ENCODE data around the gene TCOF1. TPM values are rescaled to one million over a fixed set of nuclear protein-coding genes. Genes with fewer than 3 reads are reported as not detected.
A peak's percentile ranks its signal among the peaks of the same experiment; 100 is the strongest.

Gene TCOF1, protein sequence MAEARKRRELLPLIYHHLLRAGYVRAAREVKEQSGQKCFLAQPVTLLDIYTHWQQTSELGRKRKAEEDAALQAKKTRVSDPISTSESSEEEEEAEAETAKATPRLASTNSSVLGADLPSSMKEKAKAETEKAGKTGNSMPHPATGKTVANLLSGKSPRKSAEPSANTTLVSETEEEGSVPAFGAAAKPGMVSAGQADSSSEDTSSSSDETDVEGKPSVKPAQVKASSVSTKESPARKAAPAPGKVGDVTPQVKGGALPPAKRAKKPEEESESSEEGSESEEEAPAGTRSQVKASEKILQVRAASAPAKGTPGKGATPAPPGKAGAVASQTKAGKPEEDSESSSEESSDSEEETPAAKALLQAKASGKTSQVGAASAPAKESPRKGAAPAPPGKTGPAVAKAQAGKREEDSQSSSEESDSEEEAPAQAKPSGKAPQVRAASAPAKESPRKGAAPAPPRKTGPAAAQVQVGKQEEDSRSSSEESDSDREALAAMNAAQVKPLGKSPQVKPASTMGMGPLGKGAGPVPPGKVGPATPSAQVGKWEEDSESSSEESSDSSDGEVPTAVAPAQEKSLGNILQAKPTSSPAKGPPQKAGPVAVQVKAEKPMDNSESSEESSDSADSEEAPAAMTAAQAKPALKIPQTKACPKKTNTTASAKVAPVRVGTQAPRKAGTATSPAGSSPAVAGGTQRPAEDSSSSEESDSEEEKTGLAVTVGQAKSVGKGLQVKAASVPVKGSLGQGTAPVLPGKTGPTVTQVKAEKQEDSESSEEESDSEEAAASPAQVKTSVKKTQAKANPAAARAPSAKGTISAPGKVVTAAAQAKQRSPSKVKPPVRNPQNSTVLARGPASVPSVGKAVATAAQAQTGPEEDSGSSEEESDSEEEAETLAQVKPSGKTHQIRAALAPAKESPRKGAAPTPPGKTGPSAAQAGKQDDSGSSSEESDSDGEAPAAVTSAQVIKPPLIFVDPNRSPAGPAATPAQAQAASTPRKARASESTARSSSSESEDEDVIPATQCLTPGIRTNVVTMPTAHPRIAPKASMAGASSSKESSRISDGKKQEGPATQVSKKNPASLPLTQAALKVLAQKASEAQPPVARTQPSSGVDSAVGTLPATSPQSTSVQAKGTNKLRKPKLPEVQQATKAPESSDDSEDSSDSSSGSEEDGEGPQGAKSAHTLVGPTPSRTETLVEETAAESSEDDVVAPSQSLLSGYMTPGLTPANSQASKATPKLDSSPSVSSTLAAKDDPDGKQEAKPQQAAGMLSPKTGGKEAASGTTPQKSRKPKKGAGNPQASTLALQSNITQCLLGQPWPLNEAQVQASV (N-terminal part only)
- 51.0 TPM for polyA plus RNA-seq (2013, experiment 1 of 2)
- polyA plus RNA-seq (2013, experiment 2 of 2) = 46.5 TPM

DNA sequence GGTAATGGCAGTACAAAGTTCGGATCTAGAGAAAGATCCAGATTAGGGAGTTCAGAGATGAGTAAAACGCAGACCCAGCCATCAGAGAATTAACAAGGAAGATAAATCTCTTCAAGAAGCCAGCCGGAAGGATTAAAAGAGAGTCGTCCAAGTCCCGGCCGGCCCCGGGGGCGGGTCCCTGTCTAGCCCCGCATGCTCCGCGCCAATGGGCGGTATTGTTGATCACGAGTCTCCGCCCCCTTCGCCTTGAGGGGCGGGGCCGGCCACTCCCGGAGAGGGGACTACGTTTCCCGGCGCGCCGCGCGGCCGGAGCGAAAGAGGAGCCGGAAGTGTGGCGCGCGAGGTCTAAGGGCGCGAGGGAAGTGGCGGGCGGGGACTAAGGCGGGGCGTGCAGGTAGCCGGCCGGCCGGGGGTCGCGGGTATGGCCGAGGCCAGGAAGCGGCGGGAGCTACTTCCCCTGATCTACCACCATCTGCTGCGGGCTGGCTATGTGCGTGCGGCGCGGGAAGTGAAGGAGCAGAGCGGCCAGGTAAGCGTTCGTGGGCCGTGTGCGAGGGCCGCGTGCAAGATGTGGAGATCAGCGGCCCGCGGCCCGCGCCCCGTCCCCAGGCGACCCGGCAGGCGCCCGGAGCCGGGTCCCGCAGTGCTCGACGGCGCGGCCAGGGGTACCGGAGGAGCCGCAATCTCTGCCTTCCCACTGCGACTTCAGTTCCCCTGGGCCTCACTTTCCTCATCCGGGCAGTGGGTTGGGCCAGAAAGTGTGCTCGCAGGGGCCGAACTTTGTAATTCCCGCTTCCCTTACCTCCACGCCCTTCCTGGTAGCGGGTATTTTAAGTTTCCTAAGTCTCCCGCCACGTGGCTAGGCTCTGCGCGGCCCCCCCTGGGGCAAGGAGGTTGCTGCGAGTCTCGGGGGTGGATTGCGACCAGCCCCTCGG is at the start of gene TCOF1:
Gene TCOF1, plus strand, starts transcription at position 372 of the 935 bp plus-strand sequence. Its CDS starts 50 bp downstream, at position 422.
- H3K9me3 ChIP-seq (ENCODE audit: control insufficient read depth, low read length) = no peaks in the 10 kb centered on the region
- H3K4me1 ChIP-seq (ENCODE audit: control insufficient read depth, insufficient read depth, low read length, poor library complexity, severe bottlenecking) = peaks cover 11% of the 10 kb centered on the region
- peaks cover 37% of the 10 kb centered on the region for H3K36me3 ChIP-seq (ENCODE audit: control insufficient read depth, insufficient read depth, low read length)
- H3K4me3 ChIP-seq (ENCODE audit: extremely low read depth, insufficient read depth, low read length, poor library complexity, severe bottlenecking) = peak within 1 kb of the TSS; percentile 82
- H3K27ac ChIP-seq (ENCODE audit: low read depth, low read length, severe bottlenecking) = peak within 1 kb of the TSS; percentile 62
- 1% methylated on average over 44 to 73 of the region's 90 CpGs for WGBS, 2 experiments (ENCODE audit: insufficient coverage in 2 of 2)

DNA sequence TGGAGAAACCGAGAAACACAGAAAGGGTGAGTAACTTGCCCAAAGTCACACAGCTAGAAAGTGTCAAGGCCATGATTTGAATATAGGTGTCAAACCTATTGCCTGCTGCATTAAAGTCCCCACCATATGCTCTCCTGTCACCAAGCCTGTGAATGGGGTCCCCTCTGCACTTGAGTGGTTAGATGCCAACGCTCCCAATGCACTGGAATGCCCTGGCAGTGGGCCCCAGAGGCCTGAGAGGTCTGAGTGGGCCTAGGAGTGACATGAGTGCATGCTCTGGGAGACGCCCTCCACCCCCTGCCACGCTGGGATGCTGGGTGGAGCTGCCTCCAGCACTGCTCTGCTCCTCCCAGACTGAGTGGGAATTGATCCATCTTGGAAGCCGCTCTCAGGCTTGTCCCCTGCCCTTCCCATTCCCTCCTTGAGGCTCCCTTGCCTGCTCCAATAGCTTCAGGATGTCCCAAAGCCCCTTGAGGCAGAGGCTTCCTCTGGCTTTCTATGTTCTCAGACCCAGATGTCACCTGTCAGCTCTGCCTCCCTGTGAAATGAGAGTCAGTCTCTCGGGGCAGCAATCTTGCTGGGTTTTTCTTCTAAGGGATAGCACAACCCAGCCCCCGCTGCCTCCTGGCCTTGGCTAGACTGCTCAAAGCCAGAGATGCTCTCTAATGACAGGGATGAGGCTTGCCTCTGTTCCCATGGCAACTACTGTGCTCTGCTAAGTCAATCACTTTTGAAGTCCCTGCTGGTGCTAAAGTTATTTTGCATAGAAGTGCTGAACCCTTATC is 48.2 kb upstream of the TCOF1 start:
- peak overlapping the region; percentile 16 for H3K27ac ChIP-seq (ENCODE audit: low read depth, low read length, severe bottlenecking)
- 58 to 69% methylated on average over 5 of the region's 7 CpGs for WGBS, 2 experiments (ENCODE audit: insufficient coverage in 2 of 2)
- no peak overlapping the region for H3K4me3 ChIP-seq (ENCODE audit: extremely low read depth, insufficient read depth, low read length, poor library complexity, severe bottlenecking)

DNA sequence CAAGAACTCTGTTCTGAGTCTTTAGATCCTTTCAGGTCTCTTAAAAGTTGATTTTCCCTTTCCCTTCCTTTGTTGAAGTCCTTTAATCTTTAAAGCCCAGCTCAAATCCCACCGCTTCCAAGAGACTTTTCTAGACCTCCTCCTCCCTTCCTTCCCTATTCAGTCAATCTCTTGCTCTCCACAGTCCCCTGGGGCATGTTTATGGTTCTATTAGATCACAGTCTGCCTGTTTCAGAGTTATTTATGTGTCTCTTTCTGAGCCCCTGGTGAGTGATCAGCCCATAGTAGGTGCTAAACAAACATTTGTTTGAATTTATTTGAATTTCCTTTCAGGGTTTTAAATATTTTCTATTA is 47.6 kb upstream of the TCOF1 start:
- Histone ChIP-seq H3K36me3 (ENCODE audit: control insufficient read depth, insufficient read depth, low read length) (no peaks in the 10 kb centered on the region), H3K27ac (ENCODE audit: low read depth, low read length, severe bottlenecking) (no peak overlapping the region), H3K4me3 (ENCODE audit: extremely low read depth, insufficient read depth, low read length, poor library complexity, severe bottlenecking) (no peak overlapping the region), H3K4me1 (ENCODE audit: control insufficient read depth, insufficient read depth, low read length, poor library complexity, severe bottlenecking) (peaks cover 23% of the 10 kb centered on the region), H3K9me3 (ENCODE audit: control insufficient read depth, low read length) (no peaks in the 10 kb centered on the region)
- WGBS, 2 experiments (ENCODE audit: insufficient coverage in 2 of 2) = 67 to 71% methylated on average over 1 of the region's 1 CpG

More for the DNA sequence above, 48.2 kb upstream of the TCOF1 start:
- peaks cover 22% of the 10 kb centered on the region for H3K4me1 ChIP-seq (ENCODE audit: control insufficient read depth, insufficient read depth, low read length, poor library complexity, severe bottlenecking)
- no peaks in the 10 kb centered on the region for H3K9me3 ChIP-seq (ENCODE audit: control insufficient read depth, low read length)
- no peaks in the 10 kb centered on the region for H3K36me3 ChIP-seq (ENCODE audit: control insufficient read depth, insufficient read depth, low read length)

DNA sequence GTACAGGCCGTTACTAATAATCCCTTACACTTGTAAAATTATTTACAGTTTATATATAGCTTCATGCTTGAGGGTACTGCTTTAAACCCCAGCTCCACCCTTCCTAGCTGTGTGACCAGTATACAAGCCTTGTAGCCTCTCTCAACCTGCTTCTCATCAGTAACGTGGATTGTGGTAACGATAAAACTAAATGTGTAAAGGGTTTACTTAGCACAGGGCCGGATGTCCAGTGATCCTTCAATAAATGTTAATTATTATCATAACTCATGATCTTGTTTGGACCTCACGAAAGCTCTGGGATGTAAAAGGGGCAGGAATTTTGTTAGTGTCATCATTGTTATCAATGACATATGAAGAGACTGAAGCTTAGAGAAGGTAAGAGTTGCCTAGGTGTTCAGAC is 47.3 kb upstream of the TCOF1 start:
- Histone ChIP-seq H3K4me1 (ENCODE audit: control insufficient read depth, insufficient read depth, low read length, poor library complexity, severe bottlenecking) (peaks cover 23% of the 10 kb centered on the region), H3K27ac (ENCODE audit: low read depth, low read length, severe bottlenecking) (no peak overlapping the region), H3K36me3 (ENCODE audit: control insufficient read depth, insufficient read depth, low read length) (no peaks in the 10 kb centered on the region), H3K4me3 (ENCODE audit: extremely low read depth, insufficient read depth, low read length, poor library complexity, severe bottlenecking) (no peak overlapping the region), H3K9me3 (ENCODE audit: control insufficient read depth, low read length) (no peaks in the 10 kb centered on the region)
- 100% methylated on average over 1 of the region's 5 CpGs for WGBS, 2 experiments (ENCODE audit: insufficient coverage in 2 of 2)

DNA sequence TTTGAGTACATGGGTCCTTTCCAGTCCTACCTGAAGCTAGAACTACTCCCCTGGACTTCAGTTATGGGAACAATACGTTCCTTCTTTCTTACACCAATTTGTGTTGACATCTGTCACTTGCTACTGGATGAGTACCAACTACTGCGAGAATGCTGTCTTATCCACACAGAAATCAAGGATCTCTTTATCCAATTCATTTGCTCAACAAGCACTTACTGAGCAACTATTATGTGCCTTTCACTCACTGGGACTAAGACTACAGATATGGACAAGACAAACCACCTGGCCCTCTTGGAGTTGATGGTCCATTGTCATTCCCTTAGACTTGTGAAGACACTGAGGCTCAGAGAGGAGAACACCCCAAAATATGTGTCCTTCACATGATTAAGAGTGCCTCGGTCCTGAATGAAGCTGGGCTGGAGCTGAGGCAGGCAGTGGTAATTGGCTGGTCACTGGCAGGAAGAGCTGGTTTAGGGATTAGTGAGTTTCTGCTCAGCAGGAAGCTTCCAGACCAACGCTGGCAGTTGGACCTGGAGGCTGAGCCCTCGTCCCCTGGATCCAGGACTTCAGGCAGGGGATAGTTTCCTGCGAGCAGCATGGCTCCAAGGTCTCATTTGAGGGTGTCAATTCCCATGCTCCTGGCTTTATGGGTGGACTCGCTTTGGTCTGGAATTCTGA is 46.3 kb upstream of the TCOF1 start:
- Histone ChIP-seq H3K27ac (ENCODE audit: low read depth, low read length, severe bottlenecking) (no peak overlapping the region), H3K4me1 (ENCODE audit: control insufficient read depth, insufficient read depth, low read length, poor library complexity, severe bottlenecking) (peaks cover 19% of the 10 kb centered on the region), H3K9me3 (ENCODE audit: control insufficient read depth, low read length) (no peaks in the 10 kb centered on the region), H3K36me3 (ENCODE audit: control insufficient read depth, insufficient read depth, low read length) (no peaks in the 10 kb centered on the region), H3K4me3 (ENCODE audit: extremely low read depth, insufficient read depth, low read length, poor library complexity, severe bottlenecking) (no peak overlapping the region)
- WGBS, 2 experiments (ENCODE audit: insufficient coverage in 2 of 2) = 74 to 77% methylated on average over 7 of the region's 7 CpGs

DNA sequence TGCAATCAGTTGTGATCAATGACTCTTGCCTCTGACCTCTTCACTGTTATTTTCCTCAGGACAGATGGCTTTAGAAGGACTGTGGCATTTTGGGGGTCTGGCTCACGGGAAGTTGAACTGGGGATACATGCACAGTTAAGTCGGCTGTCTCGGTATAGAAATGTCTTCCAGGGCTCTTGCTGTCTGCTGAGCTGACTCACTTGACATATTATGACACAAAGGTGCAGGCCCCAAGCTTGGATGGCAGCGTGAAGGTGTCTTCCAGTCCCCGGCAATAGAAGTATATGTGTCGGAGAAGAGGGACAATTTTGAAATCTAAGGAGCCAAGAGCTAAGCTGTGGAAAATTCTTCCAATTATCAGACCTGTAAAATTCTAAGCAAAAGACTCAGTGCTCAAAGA is 45.0 kb upstream of the TCOF1 start:
- 90 to 100% methylated on average over 2 to 3 of the region's 6 CpGs for WGBS, 2 experiments (ENCODE audit: insufficient coverage in 2 of 2)
- Histone ChIP-seq H3K9me3 (ENCODE audit: control insufficient read depth, low read length) (no peaks in the 10 kb centered on the region), H3K36me3 (ENCODE audit: control insufficient read depth, insufficient read depth, low read length) (no peaks in the 10 kb centered on the region), H3K4me3 (ENCODE audit: extremely low read depth, insufficient read depth, low read length, poor library complexity, severe bottlenecking) (no peak overlapping the region), H3K27ac (ENCODE audit: low read depth, low read length, severe bottlenecking) (no peak overlapping the region), H3K4me1 (ENCODE audit: control insufficient read depth, insufficient read depth, low read length, poor library complexity, severe bottlenecking) (peaks cover 27% of the 10 kb centered on the region)

DNA sequence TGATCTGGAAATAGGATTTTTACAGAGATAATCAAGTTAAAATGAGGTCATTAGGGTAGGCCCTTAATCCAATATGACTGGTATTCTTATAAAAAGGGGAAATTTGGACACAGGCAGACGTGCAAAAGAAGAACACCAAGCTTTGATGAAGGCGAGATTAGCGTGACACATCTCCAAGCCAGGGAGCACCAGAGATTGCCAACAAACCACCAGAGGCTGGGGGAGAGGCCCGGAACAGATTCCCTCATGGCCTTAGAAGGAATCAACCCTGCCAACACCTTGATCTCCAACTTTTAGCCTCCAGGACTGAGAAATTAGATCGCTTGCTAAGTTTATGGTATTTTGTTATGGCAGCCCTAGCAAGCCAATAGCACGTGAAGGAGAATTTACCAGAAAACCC is 44.0 kb upstream of the TCOF1 start:
- Histone ChIP-seq H3K4me3 (ENCODE audit: extremely low read depth, insufficient read depth, low read length, poor library complexity, severe bottlenecking) (no peak overlapping the region), H3K36me3 (ENCODE audit: control insufficient read depth, insufficient read depth, low read length) (no peaks in the 10 kb centered on the region), H3K27ac (ENCODE audit: low read depth, low read length, severe bottlenecking) (no peak overlapping the region), H3K4me1 (ENCODE audit: control insufficient read depth, insufficient read depth, low read length, poor library complexity, severe bottlenecking) (peaks cover 37% of the 10 kb centered on the region), H3K9me3 (ENCODE audit: control insufficient read depth, low read length) (no peaks in the 10 kb centered on the region)
- WGBS, 2 experiments (ENCODE audit: insufficient coverage in 2 of 2) = 87 to 93% methylated on average over 5 to 6 of the region's 6 CpGs

DNA sequence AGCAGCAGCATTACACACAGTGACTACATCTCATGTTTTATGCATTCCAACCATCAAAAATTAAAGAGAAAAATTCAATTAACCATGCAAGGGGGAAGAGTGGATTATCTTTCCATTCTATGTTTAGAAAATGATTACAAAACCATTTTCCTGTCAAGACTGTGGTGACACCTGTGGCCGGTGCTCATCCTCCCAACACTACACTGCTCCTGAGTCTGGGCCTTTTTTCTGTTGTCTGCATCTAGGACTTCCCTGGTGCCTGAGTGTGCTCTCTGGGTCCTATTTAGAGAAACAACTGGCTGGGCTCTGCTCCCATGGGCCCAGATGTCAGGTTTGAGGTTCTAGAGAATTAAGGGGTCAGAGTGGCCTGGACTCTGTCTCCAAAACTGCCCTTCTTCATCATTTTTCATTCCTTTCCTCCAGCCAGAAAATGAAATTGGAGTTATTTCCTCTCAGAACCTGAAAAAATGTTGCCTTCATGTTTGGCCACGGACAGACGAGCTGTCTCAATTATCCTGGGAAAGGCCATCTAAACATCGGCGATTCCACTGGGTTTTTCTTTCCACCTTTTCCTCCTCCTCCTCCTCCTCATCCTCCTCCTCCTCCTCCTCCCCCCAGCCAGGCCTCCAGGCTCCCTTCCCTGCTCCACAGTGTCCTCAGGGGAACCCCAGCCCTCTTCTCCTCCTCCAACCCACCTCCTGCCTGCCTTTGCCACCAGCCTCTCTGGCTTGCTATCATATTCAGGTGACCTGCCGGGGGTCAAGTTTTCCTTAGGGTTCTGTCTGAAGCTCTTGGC is 43.4 kb upstream of the TCOF1 start:
- no peaks in the 10 kb centered on the region for H3K36me3 ChIP-seq (ENCODE audit: control insufficient read depth, insufficient read depth, low read length)
- no peak overlapping the region for H3K27ac ChIP-seq (ENCODE audit: low read depth, low read length, severe bottlenecking)
- no peaks in the 10 kb centered on the region for H3K9me3 ChIP-seq (ENCODE audit: control insufficient read depth, low read length)
- H3K4me3 ChIP-seq (ENCODE audit: extremely low read depth, insufficient read depth, low read length, poor library complexity, severe bottlenecking) = no peak overlapping the region
- WGBS, 2 experiments (ENCODE audit: insufficient coverage in 2 of 2) = 72 to 78% methylated on average over 4 to 5 of the region's 6 CpGs
- peaks cover 43% of the 10 kb centered on the region for H3K4me1 ChIP-seq (ENCODE audit: control insufficient read depth, insufficient read depth, low read length, poor library complexity, severe bottlenecking)

Measured in mesodermal cell (in vitro differentiated cells).